ENCODE results near the gene B4GALNT3. TPM values are rescaled to one million over a fixed set of nuclear protein-coding genes. Genes with fewer than 3 reads are reported as not detected.

Gene B4GALNT3
- total and polyA plus RNA-seq, 2 of the 13 experiments (the other 11 are each of a cell fraction or from before 2014, with no cell fraction given): 3.2 to 4.4 TPM

DNA sequence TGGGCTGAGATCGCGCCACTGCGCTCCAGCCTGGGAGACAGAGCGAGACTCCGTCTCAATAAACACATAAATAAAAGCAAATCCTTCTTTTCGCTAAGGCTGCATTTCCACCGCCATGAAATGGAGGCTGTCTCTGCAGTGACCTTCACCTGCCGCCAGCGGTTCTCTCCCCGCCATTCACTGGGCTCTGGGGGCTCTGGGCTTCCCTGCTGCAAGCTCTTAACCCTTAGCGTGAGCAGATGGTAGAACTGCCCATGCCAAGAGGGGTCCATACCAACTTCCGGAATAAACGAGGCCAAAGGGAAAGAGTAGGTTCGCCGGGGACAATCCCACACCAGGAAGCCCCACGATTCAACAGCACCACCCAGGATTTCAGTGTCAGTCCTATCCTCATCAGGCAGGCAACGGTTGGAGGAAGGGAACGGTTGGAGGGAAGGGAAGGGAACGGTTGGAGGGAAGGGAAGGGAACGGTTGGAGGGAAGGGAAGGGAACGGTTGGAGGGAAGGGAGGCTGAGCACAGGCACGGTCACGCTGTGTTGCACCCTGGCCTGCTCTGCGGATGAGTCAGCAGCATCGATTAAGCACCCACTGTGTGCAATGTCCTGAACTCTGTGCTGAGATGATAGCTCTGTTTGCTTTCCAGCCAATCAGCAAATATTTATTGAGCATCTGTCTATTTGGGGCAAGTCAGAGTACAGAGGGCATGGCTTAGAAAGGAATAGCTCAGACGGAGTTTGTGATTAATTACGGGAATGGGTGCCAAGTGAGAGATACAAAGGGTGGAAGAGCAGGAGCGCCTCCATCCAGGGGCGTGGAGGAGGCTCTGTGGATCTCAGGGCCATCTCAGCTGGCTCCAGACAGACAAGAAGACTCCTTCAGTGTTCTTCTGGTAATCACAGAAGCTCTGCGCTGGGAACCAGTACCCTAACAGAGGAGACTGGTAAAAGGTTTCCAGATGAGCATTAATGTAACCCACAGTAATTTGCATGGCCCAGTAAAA lies 125.6 kb downstream of the B4GALNT3 start (continued):
- TF ChIP-seq, protein P1, sequence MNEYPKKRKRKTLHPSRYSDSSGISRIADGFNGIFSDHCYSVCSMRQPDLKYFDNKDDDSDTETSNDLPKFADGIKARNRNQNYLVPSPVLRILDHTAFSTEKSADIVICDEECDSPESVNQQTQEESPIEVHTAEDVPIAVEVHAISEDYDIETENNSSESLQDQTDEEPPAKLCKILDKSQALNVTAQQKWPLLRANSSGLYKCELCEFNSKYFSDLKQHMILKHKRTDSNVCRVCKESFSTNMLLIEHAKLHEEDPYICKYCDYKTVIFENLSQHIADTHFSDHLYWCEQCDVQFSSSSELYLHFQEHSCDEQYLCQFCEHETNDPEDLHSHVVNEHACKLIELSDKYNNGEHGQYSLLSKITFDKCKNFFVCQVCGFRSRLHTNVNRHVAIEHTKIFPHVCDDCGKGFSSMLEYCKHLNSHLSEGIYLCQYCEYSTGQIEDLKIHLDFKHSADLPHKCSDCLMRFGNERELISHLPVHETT (CRISPR knock-in tag; conservative IDR thresholded peaks at IDR 0.05): no peak
- TF ChIP-seq, protein P2, sequence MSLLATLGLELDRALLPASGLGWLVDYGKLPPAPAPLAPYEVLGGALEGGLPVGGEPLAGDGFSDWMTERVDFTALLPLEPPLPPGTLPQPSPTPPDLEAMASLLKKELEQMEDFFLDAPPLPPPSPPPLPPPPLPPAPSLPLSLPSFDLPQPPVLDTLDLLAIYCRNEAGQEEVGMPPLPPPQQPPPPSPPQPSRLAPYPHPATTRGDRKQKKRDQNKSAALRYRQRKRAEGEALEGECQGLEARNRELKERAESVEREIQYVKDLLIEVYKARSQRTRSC (CRISPR knock-in tag; IDR thresholded peaks at IDR 0.05; ENCODE audit: low read depth): no peak
- peak; percentile 97 for TF ChIP-seq HNF4A (CRISPR knock-in tag; IDR thresholded peaks at IDR 0.05)
- TF ChIP-seq, protein P3, sequence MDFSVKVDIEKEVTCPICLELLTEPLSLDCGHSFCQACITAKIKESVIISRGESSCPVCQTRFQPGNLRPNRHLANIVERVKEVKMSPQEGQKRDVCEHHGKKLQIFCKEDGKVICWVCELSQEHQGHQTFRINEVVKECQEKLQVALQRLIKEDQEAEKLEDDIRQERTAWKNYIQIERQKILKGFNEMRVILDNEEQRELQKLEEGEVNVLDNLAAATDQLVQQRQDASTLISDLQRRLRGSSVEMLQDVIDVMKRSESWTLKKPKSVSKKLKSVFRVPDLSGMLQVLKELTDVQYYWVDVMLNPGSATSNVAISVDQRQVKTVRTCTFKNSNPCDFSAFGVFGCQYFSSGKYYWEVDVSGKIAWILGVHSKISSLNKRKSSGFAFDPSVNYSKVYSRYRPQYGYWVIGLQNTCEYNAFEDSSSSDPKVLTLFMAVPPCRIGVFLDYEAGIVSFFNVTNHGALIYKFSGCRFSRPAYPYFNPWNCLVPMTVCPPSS (IDR thresholded peaks at IDR 0.05): no peak
- TF ChIP-seq TAF1 (CRISPR knock-in tag; IDR thresholded peaks at IDR 0.05): no peak
- TF ChIP-seq TBP (CRISPR knock-in tag; IDR thresholded peaks at IDR 0.05): no peak
- TF ChIP-seq NR3C1 (CRISPR knock-in tag; IDR thresholded peaks at IDR 0.05): no peak
- TF ChIP-seq HMG20B (CRISPR knock-in tag; conservative IDR thresholded peaks at IDR 0.05): peak; percentile 90; the same call in 1 of the 2 replicates
- 0 out of 2 replicates have a peak, but pooled peaks have one; percentile 44 for TF ChIP-seq DNMT3B (CRISPR knock-in tag; conservative IDR thresholded peaks at IDR 0.05)
- no peak for TF ChIP-seq SNAI1 (CRISPR knock-in tag; IDR thresholded peaks at IDR 0.05; ENCODE audit: borderline replicate concordance)
- TF ChIP-seq ZSCAN30 (CRISPR knock-in tag; IDR thresholded peaks at IDR 0.05): no peak
- no peak for TF ChIP-seq ZNF567 (CRISPR knock-in tag; IDR thresholded peaks at IDR 0.05; ENCODE audit: borderline replicate concordance)
- TF ChIP-seq PCBP2 (optimal IDR thresholded peaks at IDR 0.05; ENCODE audit: low read depth, low read length, poor library complexity, severe bottlenecking): no peak
- TF ChIP-seq KAT8 (CRISPR knock-in tag; IDR thresholded peaks at IDR 0.05): peak; percentile 48
- 0 out of 2 replicates have a peak, but pooled peaks have one; percentile 65 for TF ChIP-seq ZNF317 (CRISPR knock-in tag; IDR thresholded peaks at IDR 0.05)
- peak; percentile 90; the same call in 1 of the 2 replicates for TF ChIP-seq GATA4 (IDR thresholded peaks at IDR 0.05; ENCODE audit: borderline replicate concordance, low read depth)
- TF ChIP-seq ARNT (IDR thresholded peaks at IDR 0.05): no peak
- no peak for TF ChIP-seq ZKSCAN5 (CRISPR knock-in tag; IDR thresholded peaks at IDR 0.05)
- no peak for TF ChIP-seq MLLT10 (CRISPR knock-in tag; IDR thresholded peaks at IDR 0.05)
- TF ChIP-seq, protein P4, sequence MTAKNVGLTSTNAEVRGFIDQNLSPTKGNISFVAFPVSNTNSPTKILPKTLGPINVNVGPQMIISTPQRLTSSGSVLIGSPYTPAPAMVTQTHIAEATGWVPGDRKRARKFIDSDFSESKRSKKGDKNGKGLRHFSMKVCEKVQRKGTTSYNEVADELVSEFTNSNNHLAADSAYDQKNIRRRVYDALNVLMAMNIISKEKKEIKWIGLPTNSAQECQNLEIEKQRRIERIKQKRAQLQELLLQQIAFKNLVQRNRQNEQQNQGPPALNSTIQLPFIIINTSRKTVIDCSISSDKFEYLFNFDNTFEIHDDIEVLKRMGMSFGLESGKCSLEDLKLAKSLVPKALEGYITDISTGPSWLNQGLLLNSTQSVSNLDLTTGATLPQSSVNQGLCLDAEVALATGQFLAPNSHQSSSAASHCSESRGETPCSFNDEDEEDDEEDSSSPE (CRISPR knock-in tag; IDR thresholded peaks at IDR 0.05): peak; percentile 68; the same call in 1 of the 2 replicates
- TF ChIP-seq POLR2A (IDR thresholded peaks at IDR 0.05; ENCODE audit: insufficient read depth in 1 of 2, low read depth in 2 of 2, low read length in 2 of 2): no peak
- no peak for TF ChIP-seq ZFP1 (CRISPR knock-in tag; IDR thresholded peaks at IDR 0.05)
- no peak for TF ChIP-seq PHF8 (CRISPR knock-in tag; IDR thresholded peaks at IDR 0.05)
- TF ChIP-seq ZNF382 (CRISPR knock-in tag; IDR thresholded peaks at IDR 0.05; ENCODE audit: borderline replicate concordance): no peak
- no peak; the same call in 1 of the 2 replicates for TF ChIP-seq ZNF12 (CRISPR knock-in tag; IDR thresholded peaks at IDR 0.05)
